GM20431 (cell line): ENCODE measurements around the gene SRSF5.
"Not testable (repeated sequence)": the region's sequence is repeated elsewhere in the genome, so short reads cannot be mapped to it uniquely, and the experiment has no call there.

Experiments
- in situ Hi-C: fragments of 300-500 bp; cut with MseI, MboI; formaldehyde crosslinking; loops from one replicate; pipeline ENCODE4 v1.15.0; 2020; ENCODE audit warnings: low sequenced_read_pairs; ENCODE audit not compliant: unreplicated experiment

SRSF5 gene

DNA sequence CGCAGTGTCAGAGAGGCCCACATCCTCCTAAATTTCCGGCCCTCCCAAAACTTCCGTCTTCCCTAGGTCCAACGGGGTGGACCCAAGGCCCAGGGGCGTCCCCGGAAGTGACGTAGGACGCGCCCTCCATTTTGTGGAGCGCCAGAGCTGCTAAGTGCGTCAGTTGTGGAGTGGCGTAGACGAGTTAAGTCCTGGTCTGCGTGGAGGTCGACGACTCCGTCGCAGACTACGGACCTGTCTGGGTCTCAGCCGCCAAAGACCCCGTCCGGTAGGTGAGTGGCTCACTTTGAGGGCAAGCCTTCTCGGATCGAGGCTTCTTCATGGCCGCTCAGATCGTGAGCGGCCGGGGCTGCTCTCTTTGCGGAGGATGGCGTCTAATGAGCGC lies at the start of gene SRSF5:
TSS of gene SRSF5 (plus strand) at position 159 of the 385 bp plus-strand sequence. CDS start 1,015 bp downstream, outside the sequence.
- in situ Hi-C loops = no loop called here

DNA sequence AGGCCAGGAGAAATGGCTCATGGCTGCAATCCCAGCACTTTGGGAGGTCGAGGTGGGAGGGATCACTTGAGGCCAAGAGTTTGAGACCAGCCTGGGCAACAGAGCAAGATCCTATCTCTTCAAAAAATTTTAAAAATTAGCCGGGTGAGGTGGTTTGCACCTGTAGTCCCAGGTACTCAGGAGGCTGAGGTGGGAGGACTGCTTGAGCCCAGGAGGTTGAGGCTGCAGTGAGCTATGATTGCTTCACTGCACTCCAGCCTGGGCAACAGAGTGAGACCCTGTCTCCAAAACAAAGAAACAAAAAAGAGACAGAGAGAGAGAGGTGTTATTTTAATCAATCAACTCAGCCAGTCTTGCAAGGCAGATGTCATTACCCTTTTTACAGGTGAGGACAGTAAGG lies 48.3 kb upstream of the SRSF5 start:
- in situ Hi-C loops = not testable (repeated sequence)

DNA sequence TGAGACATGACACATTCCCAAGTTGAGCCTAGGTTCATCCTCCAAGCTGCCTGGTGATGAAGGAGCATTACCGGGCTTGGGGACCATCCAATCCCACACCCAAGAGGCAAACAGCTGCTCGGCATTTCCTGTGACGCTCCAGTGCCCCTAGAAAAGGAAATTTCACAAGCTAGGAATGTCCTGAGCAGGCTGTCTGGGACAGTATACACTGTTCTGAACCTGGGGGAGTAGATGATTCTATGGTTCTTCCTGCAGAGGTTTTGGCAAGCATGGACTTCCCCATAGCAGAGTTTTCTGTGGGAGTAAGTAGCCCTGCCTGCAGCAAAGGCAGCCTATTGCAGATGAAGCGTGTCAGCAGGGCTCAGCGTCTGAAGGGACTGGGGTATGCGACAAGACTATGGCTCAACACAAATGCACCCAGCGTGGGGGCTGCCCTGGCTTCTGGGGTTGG lies 47.4 kb upstream of the SRSF5 start:
- in situ Hi-C loops = no loop called here

DNA sequence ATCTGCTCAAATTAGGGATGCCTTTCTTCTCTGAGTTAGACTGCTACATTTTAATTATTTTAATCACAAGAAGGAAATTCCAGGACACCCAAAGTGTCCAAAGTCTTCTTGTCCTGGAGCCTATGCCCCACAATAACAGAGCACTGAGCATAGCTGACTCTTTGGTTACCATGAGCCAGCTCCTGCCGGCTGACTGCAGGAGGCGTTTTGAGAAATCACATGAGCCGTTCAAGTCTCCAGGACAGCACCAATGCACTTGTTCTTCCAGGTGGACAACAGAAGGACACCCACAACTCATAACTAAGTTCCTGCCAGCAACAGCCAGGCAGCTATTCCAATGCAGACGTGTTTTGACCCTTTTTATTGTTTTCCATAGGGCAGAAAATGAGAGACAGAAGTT lies 46.0 kb upstream of the SRSF5 start:
- in situ Hi-C loops = loop anchor here (10.0 kb wide), 1 partner anchor 116 kb away; no protein-coding TSS in a partner anchor

DNA sequence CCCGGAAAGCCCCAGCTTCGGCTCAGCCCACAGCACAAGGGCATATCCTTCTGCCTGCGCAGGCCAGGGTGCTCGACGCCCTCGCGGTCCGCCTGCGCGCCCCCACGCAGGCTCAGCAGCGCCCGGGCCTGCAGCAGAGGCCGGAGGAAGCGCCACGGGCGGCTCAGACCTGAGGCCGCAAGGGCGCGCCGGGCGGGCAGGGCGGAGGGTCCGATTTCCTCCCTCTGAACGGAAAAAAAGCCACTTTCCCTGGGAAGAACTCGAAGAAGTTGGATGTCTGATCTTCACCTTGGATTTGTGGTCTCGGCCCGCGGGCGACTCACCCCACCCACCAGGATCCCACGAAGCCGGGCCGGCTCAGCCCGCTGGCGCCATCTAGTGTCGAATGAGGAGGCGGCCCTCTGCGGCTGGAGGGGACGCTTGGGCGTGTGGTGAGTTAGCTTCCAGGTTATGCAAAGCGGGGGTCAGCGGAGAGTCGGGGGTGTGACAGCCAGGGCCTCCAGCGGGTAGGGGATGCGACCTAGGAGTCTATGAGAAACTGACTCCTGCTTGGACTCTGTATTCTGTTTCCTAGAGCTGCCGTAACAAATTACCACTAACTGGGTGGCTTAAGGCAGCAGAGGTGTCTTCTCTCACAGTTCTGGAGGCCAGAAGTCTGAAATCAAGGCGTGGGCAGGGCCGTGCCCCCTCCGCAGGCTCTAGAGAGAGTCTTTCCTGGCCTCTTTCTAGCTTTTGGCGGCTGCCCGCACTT lies 40.0 kb upstream of the SRSF5 start:
- in situ Hi-C loops = loop anchor here (10.0 kb wide), 1 partner anchor 122 kb away; no protein-coding TSS in a partner anchor

DNA sequence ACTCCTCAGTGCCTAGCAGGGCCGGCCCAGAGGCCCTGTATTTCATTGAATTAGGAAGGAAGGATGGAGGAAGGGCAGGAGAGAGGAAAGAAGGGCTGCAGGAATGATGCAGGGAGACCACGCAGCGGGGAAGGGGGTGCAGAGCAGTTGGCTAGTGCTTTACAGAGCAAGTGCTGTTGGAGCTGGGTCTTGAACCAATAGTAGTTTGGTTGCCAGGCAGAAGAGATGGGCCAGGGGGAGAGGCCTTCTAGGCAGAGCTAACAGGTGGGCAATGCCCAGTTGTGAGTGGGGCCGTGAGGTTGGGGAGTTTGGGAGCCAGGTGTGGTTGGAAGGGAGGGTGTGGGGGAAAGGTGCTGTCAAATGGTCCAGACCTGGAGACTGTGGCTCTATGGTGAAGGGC lies 39.1 kb upstream of the SRSF5 start:
- in situ Hi-C loops = loop anchor here (10.0 kb wide), 1 partner anchor 123 kb away; no protein-coding TSS in a partner anchor

DNA sequence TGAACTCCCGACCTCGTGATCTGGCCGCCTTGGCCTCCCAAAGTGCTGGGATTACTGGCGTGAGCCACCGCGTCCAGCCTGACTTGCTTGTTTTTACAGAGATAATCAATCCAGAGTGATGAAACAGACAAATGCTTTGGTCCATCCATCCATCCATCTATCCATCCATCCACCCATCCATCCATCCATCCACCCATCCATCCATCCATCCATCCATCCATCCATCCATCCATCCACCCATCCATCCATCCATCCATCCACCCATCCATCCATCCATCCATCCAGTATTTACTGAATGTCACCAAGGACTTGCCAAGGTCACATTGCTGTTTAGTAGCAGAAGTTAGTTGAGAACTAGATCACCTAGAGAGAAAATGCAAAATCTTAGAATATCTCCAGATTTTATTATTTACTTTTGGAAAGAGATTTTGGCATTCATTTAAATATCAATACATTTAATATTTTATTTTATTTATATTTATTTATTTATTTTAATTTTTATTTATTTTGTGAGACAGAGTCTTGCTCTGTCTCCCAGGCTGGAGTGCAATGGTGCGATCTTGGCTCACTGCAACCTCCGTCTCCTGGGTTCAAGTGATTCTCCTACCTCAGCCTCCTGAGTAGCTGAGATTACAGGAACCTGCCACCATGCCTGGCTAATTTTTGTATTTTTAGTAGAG lies 34.9 kb upstream of the SRSF5 start:
- in situ Hi-C loops = not testable (repeated sequence)

DNA sequence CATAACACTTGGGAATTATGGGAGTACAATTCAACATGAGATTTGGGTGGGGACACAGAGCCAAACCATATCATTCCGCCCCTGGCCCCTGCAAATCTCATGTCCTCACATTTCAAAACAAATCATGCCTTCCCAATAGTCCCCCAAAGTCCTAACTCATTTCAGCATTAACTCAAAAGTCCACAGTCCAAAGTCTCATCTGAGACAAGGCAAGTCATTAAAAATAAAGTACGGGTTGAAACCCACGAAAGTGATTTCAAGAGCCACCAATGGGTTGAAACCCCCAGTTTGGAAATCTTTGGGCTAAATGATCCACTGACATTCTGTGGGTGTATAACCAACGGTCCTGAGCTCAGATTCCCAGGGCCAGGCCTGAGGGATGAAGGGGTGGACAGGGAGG lies 30.5 kb upstream of the SRSF5 start:
- in situ Hi-C loops = not testable (repeated sequence)

DNA sequence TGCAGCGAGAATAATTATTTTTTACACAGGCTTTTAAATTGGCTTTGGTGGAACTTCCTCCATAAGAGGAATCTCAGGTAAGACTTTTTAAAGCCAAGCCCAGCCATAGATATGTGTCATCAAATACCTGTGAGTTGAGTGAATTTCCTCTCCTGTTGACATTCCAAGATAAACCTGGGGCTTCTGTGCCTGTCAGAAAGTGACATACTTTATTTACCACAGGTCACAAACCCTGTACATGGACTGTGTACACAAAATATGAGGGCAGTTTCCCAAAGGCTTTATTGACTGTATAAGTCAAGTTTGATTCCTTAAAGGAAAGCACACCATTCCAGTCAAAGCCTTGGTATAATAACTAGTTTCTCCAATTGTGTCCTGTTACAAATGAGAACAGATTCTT lies 25.9 kb upstream of the SRSF5 start:
- in situ Hi-C loops = no loop called here

DNA sequence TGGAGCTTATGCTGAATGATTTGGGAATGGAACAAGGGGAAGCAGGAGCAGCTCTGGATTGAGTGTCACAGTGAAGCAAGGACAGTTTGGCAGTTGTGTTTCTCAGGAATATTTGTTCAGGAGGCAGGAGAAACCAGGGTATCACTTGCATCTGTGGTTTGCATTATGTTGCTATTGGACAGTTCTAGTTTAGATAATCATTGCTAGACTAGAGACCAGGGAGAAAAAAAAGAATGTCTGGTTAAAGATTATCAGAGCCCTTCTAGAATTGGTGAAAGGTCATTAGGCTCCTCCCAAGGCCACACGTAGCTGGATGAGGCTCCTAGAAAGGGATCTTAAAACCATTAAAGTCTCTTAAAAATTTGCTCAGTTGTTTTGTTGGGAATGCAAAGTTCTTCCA lies 17.0 kb upstream of the SRSF5 start:
- in situ Hi-C loops = no loop called here

DNA sequence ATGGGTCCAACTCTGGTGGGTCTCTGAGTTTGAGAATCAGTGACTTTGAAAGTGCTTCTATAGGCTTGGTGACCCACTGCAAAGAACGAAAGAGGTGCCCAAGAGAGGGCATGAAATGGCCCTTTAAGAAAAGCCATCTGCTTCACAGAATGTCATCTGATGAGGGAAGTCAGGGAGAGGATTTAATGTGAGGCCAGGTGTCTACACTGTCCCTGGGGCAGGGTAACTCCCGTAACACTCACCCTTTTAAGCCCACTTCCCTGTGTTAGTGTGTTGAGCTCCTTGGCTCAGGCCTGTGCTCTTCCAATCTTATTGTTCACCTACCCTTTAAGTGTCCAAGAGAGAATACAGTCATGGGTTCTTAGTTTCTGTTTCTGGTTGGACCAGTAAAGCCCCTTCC lies 16.4 kb upstream of the SRSF5 start:
- in situ Hi-C loops = no loop called here

DNA sequence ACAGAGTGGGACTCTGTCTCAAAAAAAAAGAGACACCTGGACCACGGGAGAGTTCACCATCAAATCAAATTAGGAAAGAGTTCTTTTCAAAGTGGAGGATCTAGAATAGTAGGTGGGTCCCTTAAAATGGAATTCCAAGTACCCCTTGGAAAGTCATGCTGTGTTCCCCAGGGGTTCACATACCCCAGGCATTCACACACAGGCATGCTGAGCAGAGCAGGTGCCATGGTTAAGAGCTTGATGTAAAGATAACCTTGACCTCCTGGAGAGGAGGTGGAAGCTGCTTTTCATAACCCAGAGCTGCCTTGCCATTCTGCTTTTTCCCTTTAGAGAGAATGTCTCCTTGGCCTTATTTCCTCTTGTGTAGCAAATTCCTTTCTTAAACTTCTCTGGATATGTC lies 14.2 kb upstream of the SRSF5 start:
- in situ Hi-C loops = no loop called here

DNA sequence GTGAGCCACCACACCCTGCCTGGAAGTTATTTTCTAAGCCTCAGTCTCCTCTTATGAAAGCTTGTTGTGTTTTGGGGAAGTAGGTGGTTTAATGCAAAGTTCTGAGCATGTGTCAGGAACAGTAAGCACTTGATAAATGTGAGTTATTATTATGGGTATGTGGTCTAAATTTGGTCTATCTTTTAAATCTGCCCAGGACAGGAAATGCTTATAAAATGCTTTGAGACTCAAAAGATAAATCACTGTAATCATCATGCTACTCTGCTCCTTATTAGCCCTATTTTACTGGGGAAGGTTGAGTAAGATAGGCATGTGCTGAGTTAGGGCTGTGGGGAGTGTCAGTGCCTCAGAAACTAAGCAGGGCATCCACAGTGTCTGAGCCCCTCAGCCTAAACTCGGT lies 13.1 kb upstream of the SRSF5 start:
- in situ Hi-C loops = no loop called here

DNA sequence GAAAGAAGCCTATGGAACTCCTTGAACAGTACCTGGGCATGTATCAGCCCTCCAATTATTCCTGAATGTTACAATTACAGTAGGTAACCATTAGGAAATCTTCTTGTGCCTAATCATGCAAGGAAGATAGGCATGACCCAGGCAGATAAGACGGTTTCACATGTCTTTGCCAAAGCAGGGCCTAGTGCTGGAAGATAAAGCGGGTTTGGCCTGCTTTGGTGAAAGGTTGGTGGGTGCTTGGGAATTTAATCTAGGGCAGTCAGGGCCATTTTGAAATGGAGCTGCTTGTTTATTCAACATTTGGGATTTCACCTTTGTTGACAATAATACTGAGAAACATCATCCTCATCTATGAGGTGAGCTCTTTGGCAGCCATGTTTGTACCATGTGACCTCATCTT lies 12.5 kb upstream of the SRSF5 start:
- in situ Hi-C loops = no loop called here

DNA sequence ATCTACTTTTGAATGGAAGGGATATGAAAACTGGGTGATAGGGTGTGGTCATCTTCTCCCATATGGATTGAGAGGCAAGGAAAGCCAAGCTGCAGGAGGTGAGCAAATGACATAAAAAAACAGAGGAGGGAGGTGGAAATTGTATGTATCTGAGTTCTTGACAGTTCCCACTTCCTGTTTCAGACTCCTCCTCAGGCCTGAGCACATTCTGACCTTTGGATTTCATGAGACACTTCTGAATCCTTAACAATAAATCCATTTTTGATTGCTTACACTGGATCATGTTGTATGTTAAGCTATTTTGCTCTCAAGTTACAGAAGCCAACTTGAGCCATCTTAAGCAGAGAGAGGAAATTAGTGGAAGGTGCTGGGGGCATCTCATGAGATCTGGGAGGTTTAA lies 11.6 kb upstream of the SRSF5 start:
- in situ Hi-C loops = no loop called here

DNA sequence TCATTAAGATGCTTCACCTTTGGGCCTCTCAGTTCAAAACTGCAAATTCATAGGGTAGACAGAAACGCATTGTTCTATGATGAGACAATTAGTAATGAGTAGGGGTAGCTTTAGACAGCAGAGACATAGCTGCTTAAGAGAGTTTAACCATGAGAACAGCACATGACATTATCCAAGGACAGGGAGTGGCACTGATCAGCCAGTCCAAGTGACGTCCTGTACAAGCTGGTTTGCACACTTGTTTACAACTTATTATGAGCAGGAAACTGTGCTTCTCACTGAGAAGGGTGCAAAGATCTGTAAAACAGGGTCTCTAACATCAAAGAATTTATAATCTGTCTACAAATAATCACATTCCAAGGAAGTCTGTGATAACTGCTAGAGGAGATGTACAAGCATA lies 11.2 kb upstream of the SRSF5 start:
- in situ Hi-C loops = no loop called here

DNA sequence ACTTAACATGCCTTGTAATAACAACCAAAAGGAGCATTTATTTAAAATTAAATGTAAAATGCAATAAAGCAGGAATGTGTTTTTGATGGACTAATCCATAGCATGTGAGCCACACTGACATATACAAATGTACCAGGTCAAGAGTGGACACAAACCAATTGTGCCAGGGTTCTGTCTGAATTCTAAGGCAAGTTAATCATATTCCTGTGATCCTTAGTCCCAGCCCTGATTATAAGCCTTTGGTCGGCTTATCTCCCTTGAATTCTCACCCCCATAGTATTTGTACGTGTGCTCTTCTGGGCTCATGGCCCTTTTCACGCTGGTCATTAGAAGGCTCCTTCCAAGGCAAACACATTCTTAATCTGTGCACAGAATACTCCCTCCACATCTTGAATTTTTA lies 10.6 kb upstream of the SRSF5 start:
- in situ Hi-C loops = no loop called here

DNA sequence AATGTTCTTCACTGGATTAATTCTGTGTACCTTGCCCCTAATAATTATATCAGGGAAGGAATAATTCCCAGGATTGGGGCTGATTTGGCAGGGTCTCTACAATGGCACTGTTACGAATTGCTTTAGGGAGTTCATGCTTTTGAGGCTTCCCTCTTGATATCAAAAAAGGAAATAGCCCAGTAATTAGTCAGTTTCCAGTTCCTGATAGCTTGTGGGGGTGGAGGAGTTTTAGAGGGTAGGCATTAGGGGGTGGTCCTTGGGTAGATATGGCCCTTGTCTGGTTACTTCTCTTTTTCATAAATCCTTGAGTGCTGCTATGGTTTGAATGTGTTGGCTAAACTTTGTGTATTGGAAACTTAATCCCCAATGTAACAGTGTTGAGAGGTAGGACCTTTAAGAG lies 6.1 kb upstream of the SRSF5 start:
- in situ Hi-C loops = no loop called here

DNA sequence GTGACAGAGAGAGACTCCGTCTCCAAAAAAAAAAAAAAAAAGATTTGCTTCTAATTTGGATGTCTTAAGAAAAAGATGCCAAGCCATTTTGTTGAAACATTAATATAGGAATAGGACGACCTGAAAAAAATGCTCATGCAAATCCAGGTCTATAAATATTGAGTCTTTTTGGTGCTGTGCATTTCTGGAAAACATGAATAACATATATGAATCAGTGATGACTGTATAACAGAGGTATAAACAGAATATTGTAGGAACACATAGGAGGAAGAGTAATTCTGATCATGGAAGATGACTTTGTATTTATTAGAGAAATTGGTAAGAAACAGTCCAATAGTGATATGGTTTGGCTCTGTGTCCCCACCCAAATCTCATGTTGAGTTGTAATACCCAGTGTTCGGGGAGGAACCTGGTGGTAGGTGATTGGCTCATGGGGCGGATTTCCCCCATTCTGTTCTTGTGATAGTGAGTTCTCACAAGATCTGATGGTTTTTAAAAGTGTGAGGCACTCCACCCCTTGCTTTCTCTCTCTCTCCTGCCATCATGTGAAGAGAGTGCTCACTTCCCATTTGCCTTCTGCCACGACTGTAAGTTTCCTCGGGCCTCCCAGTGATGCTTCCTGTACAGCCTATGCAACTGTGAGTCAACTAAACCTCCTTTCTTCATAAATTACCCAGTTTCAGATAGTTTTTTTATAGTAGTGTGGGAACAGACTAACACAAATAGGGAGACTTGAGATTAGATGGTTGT lies 3.0 kb upstream of the SRSF5 start:
- in situ Hi-C loops = no loop called here

DNA sequence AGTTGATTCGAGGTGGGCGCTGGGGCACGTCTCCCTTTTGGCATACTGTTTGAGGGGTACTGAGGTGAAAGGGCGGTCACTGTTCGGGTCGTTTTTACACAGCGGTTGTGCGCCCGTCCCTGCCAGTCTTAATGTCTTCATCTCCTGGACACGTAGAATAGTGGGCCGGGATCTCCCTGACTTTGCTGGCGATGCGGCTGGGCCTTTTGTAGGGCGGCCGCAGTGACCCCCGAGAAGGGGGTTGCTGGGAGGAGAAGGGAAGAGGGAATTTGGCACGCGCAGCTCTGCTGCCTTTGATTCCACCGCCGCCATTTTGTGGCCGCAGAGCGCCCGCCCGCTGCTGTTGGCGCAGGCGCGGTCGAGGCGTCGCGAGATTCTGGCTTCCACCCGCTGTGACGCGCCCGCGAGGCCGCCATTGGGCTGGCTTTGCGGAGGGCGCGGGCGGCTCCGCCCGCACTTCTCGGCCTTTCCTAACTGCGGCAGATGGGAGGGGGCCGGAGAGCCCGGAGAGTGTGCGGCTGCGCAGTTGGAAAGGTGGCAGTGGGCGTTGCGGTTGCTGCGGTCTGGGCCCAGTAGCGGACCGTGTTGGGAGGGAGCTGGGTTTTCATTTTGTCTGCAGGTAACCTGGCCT lies 542 bp downstream of the SRSF5 start:
- in situ Hi-C loops = no loop called here
